Thoracic aorta (tissue), 2 donors: ENCODE measurements around the gene TMED8. TPM values are rescaled to one million over a fixed set of nuclear protein-coding genes. Genes with fewer than 3 reads are reported as not detected.

Experiments used
- ATAC-seq: fragments of 150-250 bp; one replicate; pipeline ENCODE4 v1.8.0; 2017; ENCODE audit warnings: low read depth; ENCODE audit not compliant: insufficient number of reproducible peaks, low FRiP score
- DNase-seq: peaks from one replicate; pipeline ENCODE4 v3.0.0-alpha.2; 2020; ENCODE audit warnings: low spot score
- H3K27ac ChIP-seq, 2 donors: fragments of 200-600 bp; sonication (generic); 1 replicate in 1 of 2; 2 replicates in 1 of 2; pipeline ENCODE4 v1.5.1; 2016; ENCODE audit warnings: mild to moderate bottlenecking in 2 of 2, moderate library complexity in 2 of 2
- H3K27me3 ChIP-seq: fragments of 200-600 bp; sonication (generic); replicated peaks from 2 replicates; pipeline ENCODE4 v1.6.0; 2016; ENCODE audit warnings: mild to moderate bottlenecking; ENCODE audit not compliant: insufficient read depth
- H3K36me3 ChIP-seq: fragments of 200-600 bp; sonication (generic); one replicate; pipeline ENCODE4 v1.5.1; 2016
- H3K4me1 ChIP-seq, 2 donors: fragments of 200-600 bp; sonication (generic); 1 replicate in 1 of 2; 2 replicates in 1 of 2; pipeline versions ENCODE4 v1.5.1 to v1.6.0; 2016; ENCODE audit warnings: low read depth in 2 of 2, mild to moderate bottlenecking in 1 of 2; ENCODE audit not compliant: control insufficient read depth in 1 of 2
- H3K4me3 ChIP-seq: fragments of 200-600 bp; sonication (generic); 2 replicates; pipeline ENCODE4 v1.5.1; 2016; ENCODE audit warnings: mild to moderate bottlenecking
- H3K9me3 ChIP-seq: fragments of 200-600 bp; sonication (generic); 2 replicates; pipeline ENCODE4 v1.5.1; 2016
- CTCF ChIP-seq: fragments of 200-600 bp; sonication (generic); IDR thresholded peaks from one replicate; pipeline ENCODE4 v1.5.1; 2019; ENCODE audit warnings: antibody characterized with exemption
- total RNA-seq, 2 donors: library from RNA; depleted of rRNA; stranded (reverse); fragments of >200 nt; gene quantifications; one replicate each; pipeline versions ENCODE4 v1.1.0 to v1.2.3, GENCODE V29; 2016

The TMED8 gene
- total RNA-seq, 2 donors from 2014 or later, result 10.0 to 12.0 TPM

- Histone ChIP-seq H3K4me1 (peaks cover 9 to 19% of the 10 kb centered on the region in 2 donors), H3K9me3 (no peaks in the 10 kb centered on the region), H3K36me3 (no peaks in the 10 kb centered on the region), H3K27ac (no peak overlapping the region), H3K4me3 (no peak overlapping the region), H3K27me3 (no peaks in the 10 kb centered on the region)
- ATAC-seq (no peak), DNase-seq (no peak)
- no peak for TF ChIP-seq CTCF
Observed at GRCh38 chr14:77318006-77318553, 58.8 kb downstream of the TMED8 start.

GRCh38 chr14:77316872-77317301 lies 60.0 kb downstream of the TMED8 start:
- DNase-seq (no peak), ATAC-seq (no peak)
- TF ChIP-seq CTCF, result no peak
- no peaks in the 10 kb centered on the region for H3K36me3 ChIP-seq
- no peaks in the 10 kb centered on the region for H3K27me3 ChIP-seq
- no peaks in the 10 kb centered on the region for H3K9me3 ChIP-seq
- H3K27ac ChIP-seq, result no peak overlapping the region
- H3K4me3 ChIP-seq, result no peak overlapping the region
- H3K4me1 ChIP-seq, result peaks cover 4 to 11% of the 10 kb centered on the region in 2 donors

GRCh38 chr14:77316195-77316505 lies 60.7 kb downstream of the TMED8 start:
- DNase-seq (no peak), ATAC-seq (no peak)
- peaks cover 4 to 10% of the 10 kb centered on the region in 2 donors for H3K4me1 ChIP-seq
- no peak overlapping the region for H3K4me3 ChIP-seq
- H3K27me3 ChIP-seq, result no peaks in the 10 kb centered on the region
- H3K27ac ChIP-seq, result no peak overlapping the region
- TF ChIP-seq CTCF, result no peak
- no peaks in the 10 kb centered on the region for H3K9me3 ChIP-seq
- no peaks in the 10 kb centered on the region for H3K36me3 ChIP-seq

GRCh38 chr14:77314539-77315457 lies 62.1 kb downstream of the TMED8 start:
- TF ChIP-seq CTCF, result no peak
- H3K4me1 ChIP-seq, result peaks cover 2 to 7% of the 10 kb centered on the region in 2 donors
- H3K9me3 ChIP-seq, result no peaks in the 10 kb centered on the region
- DNase-seq (no peak), ATAC-seq (no peak)
- no peak overlapping the region for H3K27ac ChIP-seq
- no peak overlapping the region for H3K4me3 ChIP-seq
- no peaks in the 10 kb centered on the region for H3K36me3 ChIP-seq
- H3K27me3 ChIP-seq, result no peaks in the 10 kb centered on the region

DNA sequence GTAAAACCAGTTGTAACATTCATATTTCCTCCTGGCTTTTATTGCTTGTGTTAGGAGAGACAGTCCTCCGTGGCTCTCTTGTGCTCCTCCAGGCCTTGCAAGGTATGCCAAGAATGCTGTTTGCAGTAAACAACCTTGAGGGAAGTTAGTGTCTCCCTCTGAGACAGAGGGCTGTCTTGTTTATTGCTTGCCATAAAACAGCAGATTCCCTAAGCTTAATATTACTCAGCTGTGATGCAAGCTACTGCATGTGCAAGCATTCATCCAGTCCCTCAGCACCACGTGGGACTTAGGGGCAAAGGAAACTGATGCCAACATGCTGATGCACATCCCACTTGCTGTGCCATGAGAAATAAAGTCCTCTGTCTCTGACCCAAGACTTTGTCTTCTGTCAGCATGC lies 62.9 kb downstream of the TMED8 start:
- DNase-seq (no peak), ATAC-seq (no peak)
- no peak overlapping the region for H3K4me3 ChIP-seq
- no peak overlapping the region for H3K27ac ChIP-seq
- no peaks in the 10 kb centered on the region for H3K9me3 ChIP-seq
- no peak for TF ChIP-seq CTCF
- no peaks in the 10 kb centered on the region for H3K27me3 ChIP-seq
- no peaks in the 10 kb centered on the region for H3K36me3 ChIP-seq
- H3K4me1 ChIP-seq, result no peaks in the 10 kb centered on the region
